K562 (cell line): ENCODE results near the gene NDST1. TPM values are rescaled to one million over a fixed set of nuclear protein-coding genes. Genes with fewer than 3 reads are reported as not detected.
A peak's percentile ranks its signal among the peaks of the same experiment; 100 is the strongest.

ENCODE experiments used
- ATAC-seq: fragments of 200-7000 bp; cut with Tn5 transposase; 3 replicates; pipeline ENCODE4 v1.9.1; 2020; ENCODE audit warnings: moderate library complexity
- BruUV-seq: library from RNA; stranded (reverse); fragments of 400-500 nt; replicated peaks from 2 replicates; lab custom pipeline; 2021; lab: Mats Ljungman, UMichigan
- CTCF ChIA-PET: fragments of 300-600 bp; formaldehyde crosslinking; extraction: SDS; loops from one replicate; lab custom pipeline; 2021; ENCODE audit warnings: low intra/inter-chr PET ratio; lab: Yijun Ruan, JAX
- POLR2A ChIA-PET: fragments of 300-600, 350-650 bp; sonication (Branson Sonifier 250); formaldehyde crosslinking; extraction: SDS; loops from one replicate; lab custom pipeline; 2021; ENCODE audit warnings: antibody characterized with exemption, inconsistent platforms; lab: Yijun Ruan, JAX
- DNase-seq, 4 experiments: peaks; one replicate each; pipeline versions ENCODE4 v3.0.0 to v3.0.0-alpha.2; 2011 to 2018; ENCODE audit warnings: low spot score in 3 of 4, mixed read lengths in 3 of 4; ENCODE audit errors: extremely low read depth in 1 of 4
- FAIRE-seq: peaks from 2 replicates; lab custom pipeline; 2011; peaks lifted over from hg19 to GRCh38; lab: Jason Lieb, UNC
- H2AFZ ChIP-seq: 2 replicates; pipeline ENCODE4 v1.6.0; 2011; ENCODE audit warnings: low read depth, low read length, control low read depth, inconsistent platforms
- H3K27ac ChIP-seq: fragments of 200-600 bp; 3 replicates; pipeline ENCODE4 v1.8.0; 2011; ENCODE audit warnings: low read depth, mild to moderate bottlenecking, control low read depth, inconsistent platforms, low read length, moderate library complexity, mixed read lengths; ENCODE audit errors: extremely low read depth
- H3K27me3 ChIP-seq, 2 experiments: fragments of 300-600 bp in 1 of 2; 2 replicates in 1 of 2; 3 replicates in 1 of 2; pipeline versions ENCODE4 v1.6.0 to v1.8.0; 2011; ENCODE audit warnings: inconsistent platforms in 2 of 2, low read length in 2 of 2, mild to moderate bottlenecking in 1 of 2, mixed read lengths in 1 of 2, moderate library complexity in 1 of 2; ENCODE audit not compliant: control insufficient read depth in 2 of 2, insufficient read depth in 2 of 2
- H3K36me3 ChIP-seq: fragments of 300-600 bp; 3 replicates; pipeline ENCODE4 v1.8.0; 2011; ENCODE audit warnings: mild to moderate bottlenecking, low read length, inconsistent platforms; ENCODE audit not compliant: control insufficient read depth, insufficient read depth
- H3K4me1 ChIP-seq, 2 experiments: fragments of 200-600 bp in 1 of 2; replicated peaks in 1 of 2; 2 replicates in 1 of 2; 3 replicates in 1 of 2; pipeline versions ENCODE4 v1.5.1 to v1.8.0; 2011; ENCODE audit warnings: inconsistent platforms in 2 of 2, low read length in 2 of 2, mild to moderate bottlenecking in 1 of 2, mixed read lengths in 1 of 2, moderate library complexity in 1 of 2; ENCODE audit not compliant: control insufficient read depth in 2 of 2, insufficient read depth in 2 of 2
- H3K4me2 ChIP-seq: 2 replicates; pipeline ENCODE4 v1.6.1; 2011; ENCODE audit warnings: low read length, control low read depth, inconsistent platforms, mixed read lengths; ENCODE audit not compliant: insufficient read depth
- H3K4me3 ChIP-seq: fragments of 200-600 bp; sonication (generic), shearing (Covaris generic); 2 replicates; pipeline ENCODE4 v1.5.1; 2016; ENCODE audit warnings: control low read depth, inconsistent platforms
- H3K79me2 ChIP-seq: fragments of 200-600 bp; 3 replicates; pipeline ENCODE4 v1.8.0; 2011; ENCODE audit warnings: low read length, inconsistent platforms; ENCODE audit not compliant: control insufficient read depth, insufficient read depth
- H3K9ac ChIP-seq, 2 experiments: 2 replicates each; pipeline versions ENCODE4 v1.6.0 to v1.6.1; 2011; ENCODE audit warnings: low read depth in 2 of 2, low read length in 2 of 2, control low read depth in 1 of 2, inconsistent platforms in 1 of 2, mild to moderate bottlenecking in 1 of 2, mixed read lengths in 1 of 2; ENCODE audit not compliant: insufficient read depth in 1 of 2
- H3K9me1 ChIP-seq: one replicate; pipeline ENCODE4 v1.6.0; 2011; ENCODE audit warnings: inconsistent platforms, mild to moderate bottlenecking, low read length, moderate library complexity; ENCODE audit not compliant: control insufficient read depth, insufficient read depth
- H3K9me3 ChIP-seq: replicated peaks from 2 replicates; pipeline ENCODE4 v1.5.1; 2011; ENCODE audit warnings: low read depth, low read length, inconsistent platforms; ENCODE audit not compliant: control insufficient read depth, insufficient read depth
- H4K20me1 ChIP-seq: replicated peaks from 2 replicates; pipeline ENCODE4 v1.6.1; 2011; ENCODE audit warnings: low read length, inconsistent platforms, mixed read lengths; ENCODE audit not compliant: control insufficient read depth, insufficient read depth
- TGIF2 ChIP-seq: sonication (generic); formaldehyde crosslinking; IDR thresholded peaks from 2 replicates; pipeline ENCODE4 v1.8.1; 2022; ENCODE audit warnings: mild to moderate bottlenecking, missing genetic modification reagents, moderate library complexity
- ZEB2 ChIP-seq: fragments of 450-650 bp; IDR thresholded peaks from 2 replicates; pipeline ENCODE4 v1.6.1; 2016
- ZNF146 ChIP-seq: IDR thresholded peaks from one replicate; pipeline ENCODE4 v1.6.1; 2018; ENCODE audit warnings: missing compliant biosample characterization; ENCODE audit not compliant: unreplicated experiment
- ZNF431 ChIP-seq: sonication (generic); formaldehyde crosslinking; IDR thresholded peaks from 2 replicates; pipeline ENCODE4 v1.8.0; 2022; ENCODE audit warnings: mild to moderate bottlenecking, missing genetic modification reagents
- WGBS: fragments of 100-300 bp; shearing (Covaris generic); methylation state at CpG from one replicate; pipeline ENCODE4 v1.1.6; 2016; ENCODE audit warnings: low coverage, mixed read lengths; ENCODE audit not compliant: insufficient coverage; ENCODE audit errors: missing lambda C conversion rate; 5-methylcytosine and 5-hydroxymethylcytosine counted together
- in situ Hi-C: fragments of 300-500 bp; cut with MboI; formaldehyde crosslinking; loops from 4 replicates; pipeline ENCODE4 v1.15.0; 2018; ENCODE audit warnings: inconsistent platforms, mixed read lengths
- intact Hi-C: fragments of 100-400 bp; cut with micrococcal nuclease; formaldehyde crosslinking; loops from 2 replicates; pipeline ENCODE4 v1.14.2; 2022
- polyA plus RNA-seq, 8 experiments: library from polyadenylated mRNA; depleted of rRNA in 4 of 8; stranded (reverse) in 5 of 8; unstranded in 3 of 8; fragments of >200 nt; fragmentation: Nextera tagmentation in 2 of 8; fragmentation: Illumina TruSeq in 1 of 8; extraction: Ambion mirVana in 2 of 8; extraction: Trizol in 1 of 8; gene quantifications; 2 replicates each; pipeline versions ENCODE4 v1.2.1 to v1.2.3, GENCODE V29; 2011 to 2014; ENCODE audit warnings: inconsistent platforms in 1 of 8, missing spikeins in 1 of 8
- total RNA-seq, 7 experiments: library from RNA; depleted of rRNA in 6 of 7; stranded (reverse); fragments of >200 nt in 6 of 7; fragmentation: Illumina TruSeq in 2 of 7; extraction: Trizol in 2 of 7; gene quantifications; 2 replicates each; pipeline versions ENCODE4 v1.2.1 to v1.2.3, GENCODE V29; 2011 to 2021; ENCODE audit warnings: low replicate concordance in 1 of 7
- TF ChIP-seq, protein P1 (sequence below): fragments of 450-650 bp; IDR thresholded peaks from 2 replicates; pipeline ENCODE4 v1.7.1; 2018; ENCODE audit warnings: mild to moderate bottlenecking, low read depth; ENCODE audit not compliant: partially characterized antibody
- TF ChIP-seq, protein P2 (sequence below): fragments of 250-450 bp; sonication (Bioruptor Pico); IDR thresholded peaks from 2 replicates; pipeline ENCODE4 v1.8.0; 2021; ENCODE audit warnings: borderline replicate concordance, mild to moderate bottlenecking, moderate library complexity; ENCODE audit not compliant: poor library complexity, severe bottlenecking
- TF ChIP-seq, protein P3 (sequence below): sonication (generic); formaldehyde crosslinking; IDR thresholded peaks from 2 replicates; pipeline ENCODE4 v1.8.0; 2022; ENCODE audit warnings: mild to moderate bottlenecking, low read depth, missing genetic modification reagents
- TF ChIP-seq, protein P4 (sequence below): fragments of 450-650 bp; IDR thresholded peaks from 2 replicates; pipeline ENCODE4 v1.6.1; 2016; ENCODE audit warnings: low read depth, mild to moderate bottlenecking, moderate library complexity

The NDST1 gene
- total and polyA plus RNA-seq, 9 of the 15 experiments (the other 6 are each of a cell fraction or from before 2014, with no cell fraction given) = 0.38 to 47.9 (median 9.9) TPM

DNA sequence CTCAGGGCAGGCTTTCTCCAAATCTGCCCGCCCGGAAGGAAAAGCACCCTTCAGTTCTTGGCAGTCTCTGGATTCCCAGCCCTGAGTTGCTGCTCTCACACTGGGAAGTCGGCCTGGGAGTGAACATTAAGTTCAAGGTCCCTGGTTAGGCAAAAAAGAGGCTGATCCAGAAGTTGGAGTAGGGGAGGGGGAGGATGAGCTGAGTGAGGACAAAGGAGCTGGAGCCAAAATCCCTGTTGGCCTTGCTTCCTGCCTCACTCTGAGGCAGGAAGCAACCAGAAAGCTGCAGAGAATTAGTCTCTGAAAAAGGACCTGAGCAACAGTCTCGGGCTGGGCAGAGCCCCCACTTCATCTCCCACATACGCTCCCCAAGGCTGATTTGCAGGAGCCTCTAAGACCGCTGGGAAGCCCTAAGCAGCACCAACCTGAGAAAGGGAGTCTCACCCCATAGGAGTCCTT is 43.3 kb upstream of the NDST1 start:
- intact Hi-C loops (no loop called here), in situ Hi-C loops (no loop called here)
- H3K4me1 ChIP-seq = peaks cover 10 to 21% of the 10 kb centered on the region in 2 experiments; a peak in 4 of 5 replicates
- TF ChIP-seq ZNF431 (CRISPR knock-in tag) (no peak), ZEB2 (no peak), ZNF146 (CRISPR knock-in tag) (no peak), TGIF2 (CRISPR knock-in tag) (no peak)
- TF ChIP-seq, protein P1, sequence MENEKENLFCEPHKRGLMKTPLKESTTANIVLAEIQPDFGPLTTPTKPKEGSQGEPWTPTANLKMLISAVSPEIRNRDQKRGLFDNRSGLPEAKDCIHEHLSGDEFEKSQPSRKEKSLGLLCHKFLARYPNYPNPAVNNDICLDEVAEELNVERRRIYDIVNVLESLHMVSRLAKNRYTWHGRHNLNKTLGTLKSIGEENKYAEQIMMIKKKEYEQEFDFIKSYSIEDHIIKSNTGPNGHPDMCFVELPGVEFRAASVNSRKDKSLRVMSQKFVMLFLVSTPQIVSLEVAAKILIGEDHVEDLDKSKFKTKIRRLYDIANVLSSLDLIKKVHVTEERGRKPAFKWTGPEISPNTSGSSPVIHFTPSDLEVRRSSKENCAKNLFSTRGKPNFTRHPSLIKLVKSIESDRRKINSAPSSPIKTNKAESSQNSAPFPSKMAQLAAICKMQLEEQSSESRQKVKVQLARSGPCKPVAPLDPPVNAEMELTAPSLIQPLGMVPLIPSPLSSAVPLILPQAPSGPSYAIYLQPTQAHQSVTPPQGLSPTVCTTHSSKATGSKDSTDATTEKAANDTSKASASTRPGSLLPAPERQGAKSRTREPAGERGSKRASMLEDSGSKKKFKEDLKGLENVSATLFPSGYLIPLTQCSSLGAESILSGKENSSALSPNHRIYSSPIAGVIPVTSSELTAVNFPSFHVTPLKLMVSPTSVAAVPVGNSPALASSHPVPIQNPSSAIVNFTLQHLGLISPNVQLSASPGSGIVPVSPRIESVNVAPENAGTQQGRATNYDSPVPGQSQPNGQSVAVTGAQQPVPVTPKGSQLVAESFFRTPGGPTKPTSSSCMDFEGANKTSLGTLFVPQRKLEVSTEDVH = no peak
- TF ChIP-seq, protein P2, sequence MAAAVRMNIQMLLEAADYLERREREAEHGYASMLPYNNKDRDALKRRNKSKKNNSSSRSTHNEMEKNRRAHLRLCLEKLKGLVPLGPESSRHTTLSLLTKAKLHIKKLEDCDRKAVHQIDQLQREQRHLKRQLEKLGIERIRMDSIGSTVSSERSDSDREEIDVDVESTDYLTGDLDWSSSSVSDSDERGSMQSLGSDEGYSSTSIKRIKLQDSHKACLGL (CRISPR knock-in tag) = no peak
- TF ChIP-seq, protein P3, sequence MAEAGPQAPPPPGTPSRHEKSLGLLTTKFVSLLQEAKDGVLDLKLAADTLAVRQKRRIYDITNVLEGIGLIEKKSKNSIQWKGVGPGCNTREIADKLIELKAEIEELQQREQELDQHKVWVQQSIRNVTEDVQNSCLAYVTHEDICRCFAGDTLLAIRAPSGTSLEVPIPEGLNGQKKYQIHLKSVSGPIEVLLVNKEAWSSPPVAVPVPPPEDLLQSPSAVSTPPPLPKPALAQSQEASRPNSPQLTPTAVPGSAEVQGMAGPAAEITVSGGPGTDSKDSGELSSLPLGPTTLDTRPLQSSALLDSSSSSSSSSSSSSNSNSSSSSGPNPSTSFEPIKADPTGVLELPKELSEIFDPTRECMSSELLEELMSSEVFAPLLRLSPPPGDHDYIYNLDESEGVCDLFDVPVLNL (CRISPR knock-in tag) = no peak
- TF ChIP-seq, protein P4, sequence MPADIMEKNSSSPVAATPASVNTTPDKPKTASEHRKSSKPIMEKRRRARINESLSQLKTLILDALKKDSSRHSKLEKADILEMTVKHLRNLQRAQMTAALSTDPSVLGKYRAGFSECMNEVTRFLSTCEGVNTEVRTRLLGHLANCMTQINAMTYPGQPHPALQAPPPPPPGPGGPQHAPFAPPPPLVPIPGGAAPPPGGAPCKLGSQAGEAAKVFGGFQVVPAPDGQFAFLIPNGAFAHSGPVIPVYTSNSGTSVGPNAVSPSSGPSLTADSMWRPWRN = no peak
- H3K79me2 ChIP-seq = no peaks in the 10 kb centered on the region
- no peak overlapping the region for H3K4me2 ChIP-seq
- CTCF ChIA-PET = no interaction called here
- H3K36me3 ChIP-seq = no peaks in the 10 kb centered on the region
- H3K27ac ChIP-seq = no peak overlapping the region
- FAIRE-seq (no peak), ATAC-seq (no peak), DNase-seq (no peak)
- peak overlapping the region in 1 of 2 experiments; percentile 76; a peak in 2 of 4 replicates for H3K9ac ChIP-seq
- no peaks in the 10 kb centered on the region for H3K9me3 ChIP-seq
- 0 out of 2 replicates have a peak overlapping the region, but pooled peaks have one; percentile 28 for H2AFZ ChIP-seq
- no peaks in the 10 kb centered on the region for H3K27me3 ChIP-seq
- no peak overlapping the region for H3K4me3 ChIP-seq
- no peaks in the 10 kb centered on the region for H3K9me1 ChIP-seq
- no peaks in the 10 kb centered on the region for H4K20me1 ChIP-seq
- POLR2A ChIA-PET = interaction anchor here (0.6 kb wide), 1 partner anchor 575 kb away, joined by 5 read pairs; no protein-coding TSS in a partner anchor
- BruUV-seq = no TSS peak
- WGBS = 73% methylated on average over 6 of the region's 6 CpGs
